ENCODE data around the gene DDI1. TPM values are rescaled to one million over a fixed set of nuclear protein-coding genes. Genes with fewer than 3 reads are reported as not detected.

The DDI1 gene
- total RNA-seq (not detected), polyA plus RNA-seq (ENCODE audit: insufficient read length in 2 of 2) (not detected)
- long read RNA-seq, donor 1: 0 reads
- long read RNA-seq, donor 2: 0 reads
- long read RNA-seq, donor 3: 0 reads
- long read RNA-seq, donor 4: 0 reads

- Histone ChIP-seq H3K9me3 (ENCODE audit: control insufficient read depth, insufficient read depth, low read length) (no peaks in the 10 kb centered on the region), H3K27ac (ENCODE audit: low read depth, low read length) (no peak within 1 kb of the TSS), H3K36me3 (ENCODE audit: control insufficient read depth, insufficient read depth, low read length) (no peaks in the 10 kb centered on the region), H3K4me3 (ENCODE audit: low read depth, low read length) (no peak within 1 kb of the TSS), H3K27me3 (ENCODE audit: control insufficient read depth, insufficient read depth, low read length) (no peaks in the 10 kb centered on the region), H3K4me1 (ENCODE audit: control insufficient read depth, insufficient read depth, low read length) (no peaks in the 10 kb centered on the region)
- 98% methylated on average over 26 of the region's 26 CpGs for WGBS (ENCODE audit: insufficient coverage)
- DNase-seq (ENCODE audit: low read depth in 4 of 6, low spot score in 6 of 6): no peak
These were observed at the start of gene DDI1 for GRCh38 chr11:104036588-104036987. TSS of gene DDI1 (plus strand) at chr11:104036640. CDS start at chr11:104036823, 183 bp downstream.

DNA sequence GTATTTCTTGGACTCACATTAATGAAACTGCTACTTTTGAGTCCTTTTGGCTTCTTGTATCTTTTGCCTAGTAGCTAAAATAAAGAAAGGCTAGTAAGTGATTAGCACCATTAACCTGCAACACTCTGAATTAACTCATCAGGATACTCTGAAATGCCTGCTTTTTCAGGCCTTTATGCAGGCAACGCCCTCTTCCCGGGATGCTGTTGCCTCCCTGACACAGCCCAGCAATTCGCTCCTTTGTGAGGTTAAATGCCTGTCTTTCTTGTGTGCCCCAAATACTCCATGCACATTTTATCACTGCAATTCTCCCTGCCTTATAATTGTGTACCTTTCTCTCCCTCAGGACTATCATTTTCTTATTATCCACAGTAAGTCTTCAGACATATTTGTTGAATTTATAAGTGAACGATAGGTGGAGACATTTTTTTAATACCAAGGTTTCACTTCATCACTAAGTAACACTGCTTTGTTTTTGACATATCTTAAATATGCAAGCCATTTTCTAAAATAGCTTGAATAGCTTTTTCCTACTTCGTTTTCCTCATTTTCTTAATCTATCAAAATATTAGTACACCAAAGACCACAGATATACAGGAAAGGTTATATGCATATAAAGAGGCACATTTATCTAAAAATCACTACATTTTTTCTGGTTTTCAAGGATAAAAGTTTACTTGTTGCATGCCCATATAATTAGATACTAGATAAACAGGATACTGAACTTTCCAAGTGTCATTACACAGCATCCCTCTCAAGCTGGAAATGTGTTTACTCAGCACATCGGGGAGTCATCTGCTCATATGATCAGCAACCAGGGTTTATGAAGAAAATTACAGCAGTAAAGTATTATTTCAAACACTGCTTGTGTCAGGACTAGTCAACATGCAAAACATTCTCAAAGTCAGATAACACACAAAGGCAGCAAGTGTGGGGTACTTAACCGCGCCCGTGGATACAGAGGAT, 48.5 kb upstream of the DDI1 start:
- H3K9me3 ChIP-seq (ENCODE audit: control insufficient read depth, insufficient read depth, low read length): peaks cover 2% of the 10 kb centered on the region
- DNase-seq (ENCODE audit: low read depth in 4 of 6, low spot score in 6 of 6): peak in 1 of 6 donors; percentile 34
- 13% methylated on average over 3 of the region's 9 CpGs for WGBS (ENCODE audit: insufficient coverage)
- no peak overlapping the region for H3K4me3 ChIP-seq (ENCODE audit: low read depth, low read length)
- H3K27me3 ChIP-seq (ENCODE audit: control insufficient read depth, insufficient read depth, low read length): no peaks in the 10 kb centered on the region
- H3K27ac ChIP-seq (ENCODE audit: low read depth, low read length): no peak overlapping the region
- H3K36me3 ChIP-seq (ENCODE audit: control insufficient read depth, insufficient read depth, low read length): no peaks in the 10 kb centered on the region
- H3K4me1 ChIP-seq (ENCODE audit: control insufficient read depth, insufficient read depth, low read length): no peaks in the 10 kb centered on the region

- Histone ChIP-seq H3K27me3 (ENCODE audit: control insufficient read depth, insufficient read depth, low read length) (no peaks in the 10 kb centered on the region), H3K4me1 (ENCODE audit: control insufficient read depth, insufficient read depth, low read length) (no peaks in the 10 kb centered on the region), H3K36me3 (ENCODE audit: control insufficient read depth, insufficient read depth, low read length) (no peaks in the 10 kb centered on the region), H3K9me3 (ENCODE audit: control insufficient read depth, insufficient read depth, low read length) (no peaks in the 10 kb centered on the region), H3K4me3 (ENCODE audit: low read depth, low read length) (no peak overlapping the region), H3K27ac (ENCODE audit: low read depth, low read length) (no peak overlapping the region)
- WGBS (ENCODE audit: insufficient coverage): no CpG with 5 or more reads among the region's 4 CpGs
- no peak for DNase-seq (ENCODE audit: low read depth in 4 of 6, low spot score in 6 of 6)
These were observed 47.9 kb upstream of the DDI1 start for GRCh38 chr11:103988595-103988969.

GRCh38 chr11:103993507-103993906, 42.9 kb upstream of the DDI1 start:
- H3K9me3 ChIP-seq (ENCODE audit: control insufficient read depth, insufficient read depth, low read length): no peaks in the 10 kb centered on the region
- no peak for DNase-seq (ENCODE audit: low read depth in 4 of 6, low spot score in 6 of 6)

GRCh38 chr11:103994094-103994493, 42.3 kb upstream of the DDI1 start:
- H3K9me3 ChIP-seq (ENCODE audit: control insufficient read depth, insufficient read depth, low read length): no peaks in the 10 kb centered on the region
- H3K4me3 ChIP-seq (ENCODE audit: low read depth, low read length): no peak overlapping the region
- no CpG with 5 or more reads among the region's 1 CpG for WGBS (ENCODE audit: insufficient coverage)
- no peak for DNase-seq (ENCODE audit: low read depth in 4 of 6, low spot score in 6 of 6)
- H3K27me3 ChIP-seq (ENCODE audit: control insufficient read depth, insufficient read depth, low read length): no peaks in the 10 kb centered on the region
- H3K36me3 ChIP-seq (ENCODE audit: control insufficient read depth, insufficient read depth, low read length): no peaks in the 10 kb centered on the region
- no peak overlapping the region for H3K27ac ChIP-seq (ENCODE audit: low read depth, low read length)
- no peaks in the 10 kb centered on the region for H3K4me1 ChIP-seq (ENCODE audit: control insufficient read depth, insufficient read depth, low read length)

More at GRCh38 chr11:103993507-103993906, 42.9 kb upstream of the DDI1 start:
- no peaks in the 10 kb centered on the region for H3K4me1 ChIP-seq (ENCODE audit: control insufficient read depth, insufficient read depth, low read length)
- H3K27ac ChIP-seq (ENCODE audit: low read depth, low read length): no peak overlapping the region
- H3K36me3 ChIP-seq (ENCODE audit: control insufficient read depth, insufficient read depth, low read length): no peaks in the 10 kb centered on the region
- H3K4me3 ChIP-seq (ENCODE audit: low read depth, low read length): no peak overlapping the region
- H3K27me3 ChIP-seq (ENCODE audit: control insufficient read depth, insufficient read depth, low read length): no peaks in the 10 kb centered on the region

GRCh38 chr11:103994518-103994917, 41.9 kb upstream of the DDI1 start:
- Histone ChIP-seq H3K27me3 (ENCODE audit: control insufficient read depth, insufficient read depth, low read length) (no peaks in the 10 kb centered on the region), H3K27ac (ENCODE audit: low read depth, low read length) (no peak overlapping the region), H3K9me3 (ENCODE audit: control insufficient read depth, insufficient read depth, low read length) (no peaks in the 10 kb centered on the region), H3K4me1 (ENCODE audit: control insufficient read depth, insufficient read depth, low read length) (peaks cover 3% of the 10 kb centered on the region), H3K4me3 (ENCODE audit: low read depth, low read length) (no peak overlapping the region), H3K36me3 (ENCODE audit: control insufficient read depth, insufficient read depth, low read length) (no peaks in the 10 kb centered on the region)
- no peak for DNase-seq (ENCODE audit: low read depth in 4 of 6, low spot score in 6 of 6)
- WGBS (ENCODE audit: insufficient coverage): no CpG with 5 or more reads among the region's 2 CpGs

GRCh38 chr11:103995896-103996295, 40.5 kb upstream of the DDI1 start:
- no peaks in the 10 kb centered on the region for H3K9me3 ChIP-seq (ENCODE audit: control insufficient read depth, insufficient read depth, low read length)
- no peaks in the 10 kb centered on the region for H3K27me3 ChIP-seq (ENCODE audit: control insufficient read depth, insufficient read depth, low read length)
- H3K4me3 ChIP-seq (ENCODE audit: low read depth, low read length): no peak overlapping the region
- DNase-seq (ENCODE audit: low read depth in 4 of 6, low spot score in 6 of 6): no peak
- peaks cover 4% of the 10 kb centered on the region for H3K4me1 ChIP-seq (ENCODE audit: control insufficient read depth, insufficient read depth, low read length)
- no peak overlapping the region for H3K27ac ChIP-seq (ENCODE audit: low read depth, low read length)
- no peaks in the 10 kb centered on the region for H3K36me3 ChIP-seq (ENCODE audit: control insufficient read depth, insufficient read depth, low read length)
- no CpG with 5 or more reads among the region's 4 CpGs for WGBS (ENCODE audit: insufficient coverage)

DNA sequence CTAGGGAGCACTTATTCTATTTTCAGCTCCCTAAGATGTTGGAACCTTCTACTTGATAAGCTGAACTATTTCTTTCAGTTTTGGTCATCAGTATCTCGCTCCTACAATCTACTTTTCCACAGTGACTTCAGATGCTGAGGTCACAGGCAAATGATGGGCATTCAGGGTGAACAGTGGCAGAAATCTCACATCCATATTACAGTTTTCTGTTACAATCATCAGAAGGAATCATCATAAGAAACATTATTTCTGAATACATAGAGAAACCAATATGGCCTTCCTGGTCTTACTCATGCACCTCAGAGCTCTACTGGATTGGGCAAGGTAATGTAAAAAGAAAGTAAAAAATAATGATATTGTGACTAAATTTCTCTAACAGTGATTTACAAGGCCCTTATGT, 39.4 kb upstream of the DDI1 start:
- Histone ChIP-seq H3K4me1 (ENCODE audit: control insufficient read depth, insufficient read depth, low read length) (peaks cover 4% of the 10 kb centered on the region), H3K9me3 (ENCODE audit: control insufficient read depth, insufficient read depth, low read length) (no peaks in the 10 kb centered on the region), H3K27me3 (ENCODE audit: control insufficient read depth, insufficient read depth, low read length) (no peaks in the 10 kb centered on the region), H3K4me3 (ENCODE audit: low read depth, low read length) (no peak overlapping the region), H3K27ac (ENCODE audit: low read depth, low read length) (no peak overlapping the region), H3K36me3 (ENCODE audit: control insufficient read depth, insufficient read depth, low read length) (no peaks in the 10 kb centered on the region)
- 89% methylated on average over 1 of the region's 1 CpG for WGBS (ENCODE audit: insufficient coverage)
- DNase-seq (ENCODE audit: low read depth in 4 of 6, low spot score in 6 of 6): no peak

DNA sequence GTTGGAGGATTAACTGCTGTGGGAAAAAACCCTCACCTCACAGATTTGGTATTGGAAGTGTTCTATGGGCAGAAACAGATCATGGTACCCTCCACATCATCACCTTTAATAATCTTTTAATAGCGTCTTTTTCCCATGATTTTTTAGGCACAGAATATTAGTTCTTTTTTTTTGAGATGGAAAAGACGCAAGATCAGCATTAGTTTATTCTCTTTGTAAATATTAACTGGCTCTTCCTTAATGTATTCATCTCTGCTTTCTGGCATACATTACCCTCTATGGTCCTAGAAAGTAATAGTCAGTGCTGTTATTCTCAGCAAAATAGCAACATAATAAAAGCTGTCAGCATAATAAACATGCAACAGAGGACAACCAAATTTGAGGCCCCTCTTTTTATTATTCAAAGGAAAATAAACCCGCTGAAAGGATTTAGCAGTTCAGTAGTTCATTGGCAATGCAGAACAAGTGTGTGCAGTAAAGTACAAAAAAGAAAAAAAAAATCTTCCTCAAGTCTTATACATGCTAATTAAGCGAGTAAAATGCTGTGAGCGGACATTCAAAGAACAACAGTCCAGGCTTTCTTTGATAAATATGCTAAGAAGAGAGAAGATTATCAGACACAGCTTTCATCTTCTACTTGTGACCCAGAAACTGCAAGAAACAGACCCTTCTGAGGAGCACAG, 37.5 kb upstream of the DDI1 start:
- no CpG with 5 or more reads among the region's 5 CpGs for WGBS (ENCODE audit: insufficient coverage)

More for the DNA sequence above, 37.5 kb upstream of the DDI1 start:
- Histone ChIP-seq H3K4me3 (ENCODE audit: low read depth, low read length) (no peak overlapping the region), H3K27me3 (ENCODE audit: control insufficient read depth, insufficient read depth, low read length) (no peaks in the 10 kb centered on the region), H3K36me3 (ENCODE audit: control insufficient read depth, insufficient read depth, low read length) (no peaks in the 10 kb centered on the region), H3K27ac (ENCODE audit: low read depth, low read length) (no peak overlapping the region), H3K4me1 (ENCODE audit: control insufficient read depth, insufficient read depth, low read length) (peaks cover 4% of the 10 kb centered on the region), H3K9me3 (ENCODE audit: control insufficient read depth, insufficient read depth, low read length) (no peaks in the 10 kb centered on the region)
- peak in 2 of 6 donors; percentile 21 to 47 for DNase-seq (ENCODE audit: low read depth in 4 of 6, low spot score in 6 of 6)
